Erythroblast (primary cell): Measurements from ENCODE around the gene DDX25.
A peak's percentile ranks its signal among the peaks of the same experiment; 100 is the strongest.

Source experiments
- GATA1 ChIP-seq: IDR thresholded peaks from 2 replicates; pipeline ENCODE4 v1.6.1; 2011; ENCODE audit warnings: low read depth, mild to moderate bottlenecking, control low read depth, low read length, moderate library complexity
- POLR2A ChIP-seq: IDR thresholded peaks from 2 replicates; pipeline ENCODE4 v1.6.1; 2011; ENCODE audit warnings: mild to moderate bottlenecking, low read length

GRCh38 chr11:125902927-125903710 lies 1.2 kb upstream of the DDX25 start, which contains the start of gene PUS3:
- TF ChIP-seq POLR2A: peak; percentile 72
- TF ChIP-seq GATA1: no peak
